Thoracic aorta (tissue), 2 donors: ENCODE measurements around the gene UVSSA. TPM values are rescaled to one million over a fixed set of nuclear protein-coding genes. Genes with fewer than 3 reads are reported as not detected.
"Not testable (repeated sequence)": the region's sequence is repeated elsewhere in the genome, so short reads cannot be mapped to it uniquely, and the experiment has no call there.

ENCODE experiments used
- ATAC-seq: fragments of 150-250 bp; one replicate; pipeline ENCODE4 v1.8.0; 2017; ENCODE audit warnings: low read depth; ENCODE audit not compliant: insufficient number of reproducible peaks, low FRiP score
- DNase-seq: peaks from one replicate; pipeline ENCODE4 v3.0.0-alpha.2; 2020; ENCODE audit warnings: low spot score
- H3K27ac ChIP-seq, 2 donors: fragments of 200-600 bp; sonication (generic); 1 replicate in 1 of 2; 2 replicates in 1 of 2; pipeline ENCODE4 v1.5.1; 2016; ENCODE audit warnings: mild to moderate bottlenecking in 2 of 2, moderate library complexity in 2 of 2
- H3K27me3 ChIP-seq: fragments of 200-600 bp; sonication (generic); replicated peaks from 2 replicates; pipeline ENCODE4 v1.6.0; 2016; ENCODE audit warnings: mild to moderate bottlenecking; ENCODE audit not compliant: insufficient read depth
- H3K36me3 ChIP-seq: fragments of 200-600 bp; sonication (generic); one replicate; pipeline ENCODE4 v1.5.1; 2016
- H3K4me1 ChIP-seq, 2 donors: fragments of 200-600 bp; sonication (generic); 1 replicate in 1 of 2; 2 replicates in 1 of 2; pipeline versions ENCODE4 v1.5.1 to v1.6.0; 2016; ENCODE audit warnings: low read depth in 2 of 2, mild to moderate bottlenecking in 1 of 2; ENCODE audit not compliant: control insufficient read depth in 1 of 2
- H3K4me3 ChIP-seq: fragments of 200-600 bp; sonication (generic); 2 replicates; pipeline ENCODE4 v1.5.1; 2016; ENCODE audit warnings: mild to moderate bottlenecking
- H3K9me3 ChIP-seq: fragments of 200-600 bp; sonication (generic); 2 replicates; pipeline ENCODE4 v1.5.1; 2016
- CTCF ChIP-seq: fragments of 200-600 bp; sonication (generic); IDR thresholded peaks from one replicate; pipeline ENCODE4 v1.5.1; 2019; ENCODE audit warnings: antibody characterized with exemption
- total RNA-seq, 2 donors: library from RNA; depleted of rRNA; stranded (reverse); fragments of >200 nt; gene quantifications; one replicate each; pipeline versions ENCODE4 v1.1.0 to v1.2.3, GENCODE V29; 2016

UVSSA gene
- total RNA-seq, 2 donors from 2014 or later, result 23.3 to 29.0 TPM

- no peak overlapping the region for H3K4me3 ChIP-seq
- no peaks in the 10 kb centered on the region for H3K9me3 ChIP-seq
- no peak for TF ChIP-seq CTCF
- peaks cover 5 to 9% of the 10 kb centered on the region in 2 donors for H3K4me1 ChIP-seq
- no peaks in the 10 kb centered on the region for H3K27me3 ChIP-seq
- DNase-seq (no peak), ATAC-seq (no peak)
- no peak overlapping the region for H3K27ac ChIP-seq
- H3K36me3 ChIP-seq, result peaks cover 25% of the 10 kb centered on the region
Observed at GRCh38 chr4:1334579-1334895, 12.5 kb upstream of the UVSSA start.

- not testable (repeated sequence) for ATAC-seq
- H3K36me3 ChIP-seq, result peaks cover 31% of the 10 kb centered on the region
Observed at GRCh38 chr4:1335193-1335883, 11.7 kb upstream of the UVSSA start.

GRCh38 chr4:1336088-1336491 lies 10.9 kb upstream of the UVSSA start:
- TF ChIP-seq CTCF, result no peak
- Histone ChIP-seq H3K36me3 (peaks cover 33% of the 10 kb centered on the region), H3K27ac (no peak overlapping the region), H3K27me3 (no peaks in the 10 kb centered on the region), H3K4me3 (no peak overlapping the region), H3K9me3 (no peaks in the 10 kb centered on the region), H3K4me1 (peaks cover 5 to 9% of the 10 kb centered on the region in 2 donors)
- ATAC-seq (no peak), DNase-seq (no peak)

More at GRCh38 chr4:1335193-1335883, 11.7 kb upstream of the UVSSA start:
- H3K4me1 ChIP-seq, H3K27ac ChIP-seq, H3K27me3 ChIP-seq, H3K9me3 ChIP-seq, DNase-seq, H3K4me3 ChIP-seq: not testable (repeated sequence)

- ATAC-seq (no peak), DNase-seq (no peak)
- H3K36me3 ChIP-seq, result peaks cover 33% of the 10 kb centered on the region
- H3K4me1 ChIP-seq, result peaks cover under 1 to 5% of the 10 kb centered on the region in 2 donors
- no peaks in the 10 kb centered on the region for H3K9me3 ChIP-seq
- H3K4me3 ChIP-seq, result no peak overlapping the region
- no peak overlapping the region for H3K27ac ChIP-seq
- H3K27me3 ChIP-seq, result no peaks in the 10 kb centered on the region
- TF ChIP-seq CTCF, result no peak
Observed at GRCh38 chr4:1337376-1337831, 9.6 kb upstream of the UVSSA start.

GRCh38 chr4:1337951-1338751 lies 8.9 kb upstream of the UVSSA start:
- Histone ChIP-seq H3K9me3 (no peaks in the 10 kb centered on the region), H3K27ac (no peak overlapping the region), H3K4me1 (no peaks in the 10 kb centered on the region), H3K36me3 (peaks cover 33% of the 10 kb centered on the region), H3K27me3 (no peaks in the 10 kb centered on the region), H3K4me3 (no peak overlapping the region)
- DNase-seq (no peak), ATAC-seq (no peak)
- TF ChIP-seq CTCF, result no peak
